ENCODE measurements around the gene SRP14.

DNA sequence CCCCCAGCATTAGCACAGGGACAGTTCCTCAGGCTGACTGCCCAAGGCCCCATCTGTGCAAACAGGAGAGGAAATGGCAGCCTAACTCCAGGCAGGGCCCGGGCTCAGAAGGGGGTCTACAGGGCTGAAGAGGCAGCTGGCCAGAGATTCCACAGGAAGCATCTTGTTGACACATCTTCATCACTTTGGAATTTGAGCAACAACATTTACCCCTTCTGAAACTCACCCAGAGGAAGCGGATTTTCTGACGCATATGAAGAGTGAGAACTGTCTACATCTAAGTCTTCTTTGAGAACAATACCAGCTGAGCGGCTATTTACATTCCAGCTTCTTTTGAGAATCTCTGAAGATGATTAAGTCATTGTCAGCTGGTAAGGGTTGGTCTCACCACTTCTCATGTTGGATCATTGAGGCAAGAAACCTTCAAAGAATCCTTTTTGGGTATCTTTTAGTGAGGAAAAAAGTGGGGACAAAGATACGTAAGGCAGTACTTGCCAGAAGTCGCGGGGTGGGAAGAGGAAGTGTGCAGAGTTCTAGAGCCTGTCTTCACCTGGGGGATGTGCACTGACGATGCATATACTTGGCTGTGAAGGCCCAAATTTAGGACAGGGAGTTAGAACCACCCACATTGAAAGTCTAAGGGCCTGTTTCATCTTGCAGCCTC, 25.4 kb upstream of the SRP14 start:
- TF ChIP-seq, protein P1, sequence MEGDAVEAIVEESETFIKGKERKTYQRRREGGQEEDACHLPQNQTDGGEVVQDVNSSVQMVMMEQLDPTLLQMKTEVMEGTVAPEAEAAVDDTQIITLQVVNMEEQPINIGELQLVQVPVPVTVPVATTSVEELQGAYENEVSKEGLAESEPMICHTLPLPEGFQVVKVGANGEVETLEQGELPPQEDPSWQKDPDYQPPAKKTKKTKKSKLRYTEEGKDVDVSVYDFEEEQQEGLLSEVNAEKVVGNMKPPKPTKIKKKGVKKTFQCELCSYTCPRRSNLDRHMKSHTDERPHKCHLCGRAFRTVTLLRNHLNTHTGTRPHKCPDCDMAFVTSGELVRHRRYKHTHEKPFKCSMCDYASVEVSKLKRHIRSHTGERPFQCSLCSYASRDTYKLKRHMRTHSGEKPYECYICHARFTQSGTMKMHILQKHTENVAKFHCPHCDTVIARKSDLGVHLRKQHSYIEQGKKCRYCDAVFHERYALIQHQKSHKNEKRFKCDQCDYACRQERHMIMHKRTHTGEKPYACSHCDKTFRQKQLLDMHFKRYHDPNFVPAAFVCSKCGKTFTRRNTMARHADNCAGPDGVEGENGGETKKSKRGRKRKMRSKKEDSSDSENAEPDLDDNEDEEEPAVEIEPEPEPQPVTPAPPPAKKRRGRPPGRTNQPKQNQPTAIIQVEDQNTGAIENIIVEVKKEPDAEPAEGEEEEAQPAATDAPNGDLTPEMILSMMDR (IDR thresholded peaks at IDR 0.05), result no peak
- no peak for TF ChIP-seq POLR2A (IDR thresholded peaks at IDR 0.05)
- no peak for TF ChIP-seq EP300 (IDR thresholded peaks at IDR 0.05)
